Activated CD4-positive, alpha-beta T cell treated with anti-CD3 and anti-CD28 coated beads, Interleukin-2, amount 50 U/mL, for 16 hours (primary cell): Measurements from ENCODE around the gene MAP3K12.
"Not testable (repeated sequence)": the region's sequence is repeated elsewhere in the genome, so short reads cannot be mapped to it uniquely, and the experiment has no call there.

Experiments
- DNase-seq: peaks from one replicate; pipeline ENCODE4 v3.0.0-alpha.2; 2020

MAP3K12 gene

GRCh38 chr12:53492188-53492587 is 7.1 kb downstream of the MAP3K12 start:
- DNase-seq, result no peak

- DNase-seq, result no peak
Observed at GRCh38 chr12:53489242-53489864, 9.9 kb downstream of the MAP3K12 start.

GRCh38 chr12:53486736-53487487 is 12.3 kb downstream of the MAP3K12 start:
- no peak for DNase-seq

GRCh38 chr12:53485955-53486735 is 13.1 kb downstream of the MAP3K12 start:
- no peak for DNase-seq

- no peak for DNase-seq
Observed at GRCh38 chr12:53484686-53485575, 14.3 kb downstream of the MAP3K12 start.

- DNase-seq, result no peak
Observed at GRCh38 chr12:53483979-53484377, 15.3 kb downstream of the MAP3K12 start.

- DNase-seq, result no peak
Observed at GRCh38 chr12:53483225-53483978, 15.9 kb downstream of the MAP3K12 start.

GRCh38 chr12:53482626-53483168 is 16.6 kb downstream of the MAP3K12 start:
- DNase-seq, result no peak

GRCh38 chr12:53481939-53482586 is 17.2 kb downstream of the MAP3K12 start:
- no peak for DNase-seq

- DNase-seq, result not testable (repeated sequence)
Observed at GRCh38 chr12:53481458-53481857, 17.8 kb downstream of the MAP3K12 start.

GRCh38 chr12:53480491-53481442 is 18.5 kb downstream of the MAP3K12 start:
- DNase-seq, result no peak

GRCh38 chr12:53479331-53479730 is 19.9 kb downstream of the MAP3K12 start:
- DNase-seq, result no peak

- DNase-seq, result no peak
Observed at GRCh38 chr12:53478865-53479264, 20.4 kb downstream of the MAP3K12 start.

GRCh38 chr12:53476769-53477209 is 22.5 kb downstream of the MAP3K12 start:
- DNase-seq, result no peak

GRCh38 chr12:53474819-53475218 is 24.4 kb downstream of the MAP3K12 start:
- no peak for DNase-seq

- DNase-seq, result no peak
Observed at GRCh38 chr12:53474077-53474476, 25.2 kb downstream of the MAP3K12 start.

GRCh38 chr12:53472056-53472582 is 27.1 kb downstream of the MAP3K12 start:
- no peak for DNase-seq

- no peak for DNase-seq
Observed at GRCh38 chr12:53468282-53468681, 31.0 kb downstream of the MAP3K12 start.

GRCh38 chr12:53467880-53468279 is 31.4 kb downstream of the MAP3K12 start:
- no peak for DNase-seq

GRCh38 chr12:53467082-53467481 is 32.2 kb downstream of the MAP3K12 start:
- DNase-seq, result no peak
